HG03432 (cell line): ENCODE data around the gene TTYH3.

Experiments
- ATAC-seq: cut with Tn5 transposase; IDR thresholded peaks from one replicate; pipeline ENCODE4 v1.9.1; 2021; ENCODE audit warnings: mild to moderate bottlenecking, moderate library complexity; ENCODE audit not compliant: unreplicated experiment

Gene TTYH3

GRCh38 chr7:2646336-2646679, 14.5 kb downstream of the TTYH3 start:
- no peak for ATAC-seq

DNA sequence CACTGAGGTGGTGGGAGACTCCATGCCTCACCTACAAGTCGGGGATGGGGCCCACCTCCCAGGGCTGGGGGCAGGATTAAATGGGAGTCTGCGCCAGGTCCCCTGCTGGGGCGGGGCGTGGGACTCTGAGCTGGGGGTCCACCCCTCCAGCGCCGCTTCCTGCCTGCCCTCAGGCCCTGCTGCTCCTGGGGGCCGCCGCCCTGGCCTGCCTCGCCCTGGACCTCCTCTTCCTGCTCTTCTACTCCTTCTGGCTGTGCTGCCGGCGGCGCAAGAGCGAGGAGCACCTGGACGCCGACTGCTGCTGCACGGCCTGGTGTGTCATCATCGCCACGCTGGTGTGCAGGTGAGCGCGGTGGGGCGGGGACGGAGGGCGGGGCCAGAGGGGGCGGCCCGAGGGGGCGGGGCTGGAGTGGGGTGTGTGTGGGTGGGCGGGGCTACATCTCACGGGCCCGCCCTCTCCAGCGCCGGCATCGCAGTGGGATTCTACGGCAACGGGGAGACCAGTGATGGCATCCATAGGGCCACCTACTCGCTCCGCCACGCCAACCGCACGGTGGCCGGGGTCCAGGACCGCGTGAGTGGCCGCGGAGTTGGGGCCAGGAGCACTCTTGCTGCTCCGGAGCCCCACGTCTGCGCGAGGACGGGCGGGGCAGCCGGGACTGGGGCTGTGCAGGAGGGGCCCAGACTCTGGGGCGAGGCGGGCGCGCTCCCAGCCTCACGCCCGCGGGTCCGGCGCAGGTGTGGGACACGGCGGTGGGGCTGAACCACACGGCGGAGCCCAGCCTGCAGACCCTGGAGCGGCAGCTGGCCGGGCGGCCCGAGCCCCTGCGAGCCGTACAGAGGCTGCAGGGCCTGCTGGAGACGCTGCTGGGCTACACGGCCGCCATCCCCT, 15.1 kb downstream of the TTYH3 start:
- ATAC-seq, result no peak

DNA sequence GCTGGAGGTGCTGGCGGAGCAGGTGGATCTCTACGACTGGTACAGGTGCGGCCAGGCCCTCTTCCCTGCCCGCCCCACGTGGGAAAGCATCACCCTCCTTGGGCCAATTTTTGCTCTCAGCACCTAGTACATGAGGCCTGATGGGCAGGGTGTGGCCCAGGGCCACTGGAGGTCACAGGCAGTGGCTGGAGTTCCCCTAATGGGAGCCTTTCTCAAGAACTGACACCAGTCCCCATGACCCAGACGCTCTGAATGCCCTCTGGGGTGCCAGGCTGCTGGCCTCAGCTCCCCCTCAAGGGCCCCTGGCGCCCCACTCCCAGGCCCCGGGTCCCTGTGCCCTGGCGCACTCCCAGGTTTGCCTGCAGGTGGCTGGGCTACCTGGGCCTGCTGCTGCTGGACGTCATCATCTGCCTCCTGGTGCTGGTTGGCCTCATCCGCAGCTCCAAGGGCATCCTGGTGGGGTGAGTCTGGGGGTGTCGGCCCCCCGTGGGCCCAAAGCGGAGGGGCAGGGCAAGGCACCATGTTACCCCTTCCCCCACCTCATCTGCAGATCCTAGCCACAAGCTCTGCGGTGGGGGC, 15.9 kb downstream of the TTYH3 start:
- no peak for ATAC-seq

- no peak for ATAC-seq
Measured at GRCh38 chr7:2649139-2649838, 17.5 kb downstream of the TTYH3 start.

GRCh38 chr7:2649991-2650390, 18.2 kb downstream of the TTYH3 start:
- no peak for ATAC-seq

GRCh38 chr7:2650451-2650850, 18.7 kb downstream of the TTYH3 start:
- no peak for ATAC-seq

DNA sequence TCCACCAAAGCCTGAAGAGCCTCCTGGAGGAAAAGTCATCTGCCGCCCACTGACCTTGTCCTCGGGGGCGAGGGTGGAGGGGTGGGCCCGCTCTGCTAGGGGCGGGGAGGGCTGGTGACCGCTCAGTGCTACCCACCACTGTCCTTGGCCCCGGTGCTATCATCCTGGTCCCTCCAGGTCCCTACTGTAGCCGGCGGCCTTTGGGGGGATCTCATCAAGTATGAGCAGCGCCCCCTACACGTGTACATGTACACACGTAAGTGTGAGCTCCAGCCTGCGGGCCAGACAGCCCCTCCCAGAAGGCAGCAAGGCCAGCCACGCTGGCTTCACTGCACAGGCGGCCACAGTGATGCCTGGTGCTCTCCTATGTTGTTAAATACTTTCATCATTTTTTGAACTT, 19.6 kb downstream of the TTYH3 start:
- ATAC-seq, result no peak

GRCh38 chr7:2651847-2652735, 20.3 kb downstream of the TTYH3 start:
- no peak for ATAC-seq

GRCh38 chr7:2652736-2653060, 20.9 kb downstream of the TTYH3 start:
- ATAC-seq, result no peak

DNA sequence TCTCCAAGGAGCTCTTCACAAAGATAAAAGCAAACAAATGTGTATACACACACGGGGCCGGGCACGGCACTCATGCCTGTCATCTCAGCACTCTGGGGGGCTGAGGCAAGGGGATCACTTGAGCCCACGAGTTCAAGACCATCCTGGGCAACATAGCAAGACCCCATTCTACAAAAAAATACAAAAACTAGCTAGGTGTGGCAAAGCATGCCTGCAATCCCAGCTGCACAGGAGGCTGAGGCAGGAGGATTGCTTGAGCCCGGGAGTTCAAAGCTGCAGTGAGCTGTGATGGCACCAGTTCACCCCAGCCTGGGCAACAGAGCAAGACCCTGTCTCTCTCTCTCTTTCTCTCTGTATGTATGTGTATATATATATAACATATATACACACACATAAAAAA, 22.3 kb downstream of the TTYH3 start:
- ATAC-seq, result no peak

DNA sequence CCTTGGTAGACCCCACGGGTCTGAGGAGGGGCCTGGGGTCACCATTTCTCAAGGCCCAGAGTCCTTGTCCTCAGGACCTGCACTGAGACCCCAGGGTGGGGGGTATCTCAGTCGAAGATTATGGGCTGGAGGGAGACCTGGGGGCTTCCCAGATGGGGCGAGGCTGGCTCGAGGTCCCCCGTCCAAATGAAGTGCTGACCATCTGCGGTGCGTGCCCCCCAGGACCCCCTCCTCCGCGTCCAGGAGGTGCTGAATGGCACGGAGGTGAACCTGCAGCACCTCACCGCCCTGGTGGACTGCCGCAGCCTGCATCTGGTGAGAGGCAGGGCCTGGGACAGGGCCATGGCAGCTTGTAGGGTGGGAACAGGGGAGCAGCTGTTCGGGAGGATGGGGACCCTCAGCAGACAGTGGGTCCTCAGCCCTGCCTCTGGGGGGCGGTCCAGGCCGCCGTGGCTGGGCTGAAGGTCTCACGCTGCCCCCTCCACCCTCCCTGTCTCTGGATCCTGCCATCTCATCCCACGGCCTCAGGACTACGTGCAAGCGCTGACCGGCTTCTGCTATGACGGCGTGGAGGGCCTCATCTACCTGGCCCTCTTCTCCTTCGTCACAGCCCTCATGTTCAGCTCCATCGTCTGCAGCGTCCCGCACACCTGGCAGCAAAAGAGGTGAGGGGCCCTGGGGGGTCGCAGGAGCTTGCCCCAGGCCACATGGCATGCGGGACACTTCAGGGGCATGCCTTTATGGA, 24.3 kb downstream of the TTYH3 start:
- no peak for ATAC-seq

DNA sequence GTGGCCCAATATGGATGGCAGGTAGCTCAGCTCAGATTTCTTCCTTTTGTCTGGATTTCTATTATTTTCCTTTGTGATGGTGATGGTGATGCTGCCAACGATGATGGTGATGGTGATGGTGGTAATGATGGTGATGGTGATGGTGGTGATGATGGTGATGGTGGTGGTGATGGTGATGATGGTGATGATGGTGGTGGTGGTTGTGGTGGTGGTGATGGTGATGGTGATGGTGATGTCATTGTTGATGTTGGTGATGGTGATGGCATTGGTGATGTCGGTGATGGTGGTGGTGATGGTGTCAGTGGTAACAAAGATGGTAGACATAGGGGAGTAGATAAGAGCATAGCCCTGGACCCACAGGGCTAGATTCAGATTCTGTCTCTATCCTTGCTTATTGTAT, 25.4 kb downstream of the TTYH3 start:
- ATAC-seq, result no peak

GRCh38 chr7:2657920-2658671, 26.3 kb downstream of the TTYH3 start:
- ATAC-seq, result no peak

DNA sequence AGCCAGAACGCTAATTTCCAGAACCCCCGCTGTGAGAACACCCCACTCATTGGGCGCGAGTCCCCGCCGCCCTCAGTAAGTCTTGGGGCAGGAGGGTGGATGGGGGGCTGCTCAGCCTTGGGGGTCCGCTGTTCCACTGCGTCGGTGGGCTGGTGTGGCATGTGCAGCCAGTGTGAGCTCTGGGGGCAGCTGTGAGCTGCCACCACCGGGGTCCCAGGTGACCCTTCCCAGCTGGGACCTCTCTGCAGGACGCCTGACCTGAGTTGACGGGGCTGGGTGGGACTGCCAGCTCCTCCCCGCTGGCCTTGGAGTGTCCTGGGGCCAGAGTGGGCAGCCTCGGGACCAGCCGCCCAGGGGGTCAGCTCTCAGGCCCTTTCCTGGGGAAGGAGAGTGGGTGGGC, 27.2 kb downstream of the TTYH3 start:
- ATAC-seq, result no peak

DNA sequence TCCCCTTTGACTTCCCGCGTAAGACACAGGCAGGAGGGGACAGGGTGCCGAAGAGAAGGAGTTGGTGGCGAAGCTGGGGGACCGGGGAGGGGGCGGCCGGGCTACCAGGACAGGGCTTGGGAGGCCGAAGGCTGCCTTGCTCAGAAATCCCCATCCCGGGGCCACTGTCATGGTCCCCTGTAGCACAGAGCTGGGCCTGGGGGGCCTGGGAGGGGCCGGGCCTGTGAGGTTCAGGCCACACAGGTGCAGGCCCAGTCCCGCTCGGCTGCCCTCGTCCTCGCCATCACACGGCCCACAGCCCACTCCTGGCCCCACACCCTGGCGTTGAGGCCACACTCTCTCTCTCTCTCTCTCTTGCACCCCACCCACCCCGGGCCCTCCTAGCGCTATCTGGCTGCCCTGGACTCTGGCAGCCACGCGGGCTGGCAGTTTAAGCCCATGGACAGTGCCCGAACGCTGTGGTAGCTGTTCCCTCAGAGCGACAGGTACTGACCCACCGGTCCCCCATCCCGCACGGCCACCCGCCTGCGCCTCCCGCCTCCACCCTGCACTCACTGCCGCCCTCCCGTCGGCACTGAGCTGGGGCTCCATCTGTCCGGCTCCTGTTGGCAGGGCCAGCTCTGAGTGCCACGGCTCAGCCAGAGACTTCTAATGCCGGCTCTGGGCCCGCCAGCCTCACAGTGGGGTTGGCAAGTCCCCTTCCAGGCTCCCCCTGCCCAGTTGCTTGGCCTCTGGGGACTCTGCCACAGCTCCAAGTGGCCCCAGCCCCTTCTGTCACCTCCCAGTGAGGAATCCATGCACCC, 28.0 kb downstream of the TTYH3 start:
- no peak for ATAC-seq

DNA sequence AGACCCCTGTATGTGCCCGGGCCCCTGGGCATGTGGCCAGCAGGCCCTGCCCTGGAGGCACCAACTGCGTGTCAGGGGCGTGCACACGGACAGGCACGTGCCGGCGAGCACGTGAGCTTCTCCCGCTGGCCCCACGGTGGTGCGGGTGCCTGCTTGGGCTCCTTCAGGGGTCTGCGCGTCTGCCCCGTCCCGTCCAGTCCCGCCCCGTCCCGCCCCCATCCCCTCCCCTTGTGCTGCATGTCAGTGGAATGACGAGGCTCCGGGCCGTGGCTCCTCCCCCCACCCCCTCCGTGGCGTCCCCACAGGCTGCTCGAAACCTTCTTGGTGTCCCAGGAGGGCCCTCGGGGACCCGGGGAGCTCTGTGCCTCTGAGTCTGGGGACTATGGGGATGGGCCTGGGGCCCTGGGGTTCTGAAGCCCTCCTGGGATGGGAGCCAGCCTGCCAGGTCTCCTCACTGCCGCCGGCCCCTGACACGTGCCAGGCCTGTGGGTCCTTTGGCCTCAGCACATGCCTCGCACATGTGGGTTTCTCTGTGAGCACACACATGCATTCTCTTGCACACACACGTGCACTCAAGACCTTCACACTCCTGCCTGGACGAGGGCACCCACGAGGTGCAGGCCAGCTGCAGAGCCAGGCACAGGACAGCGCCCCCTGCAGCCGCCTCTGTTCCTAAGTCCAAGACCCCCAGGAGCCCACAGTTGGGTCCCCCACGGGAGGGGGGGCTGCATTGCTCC, 28.7 kb downstream of the TTYH3 start:
- ATAC-seq, result no peak

DNA sequence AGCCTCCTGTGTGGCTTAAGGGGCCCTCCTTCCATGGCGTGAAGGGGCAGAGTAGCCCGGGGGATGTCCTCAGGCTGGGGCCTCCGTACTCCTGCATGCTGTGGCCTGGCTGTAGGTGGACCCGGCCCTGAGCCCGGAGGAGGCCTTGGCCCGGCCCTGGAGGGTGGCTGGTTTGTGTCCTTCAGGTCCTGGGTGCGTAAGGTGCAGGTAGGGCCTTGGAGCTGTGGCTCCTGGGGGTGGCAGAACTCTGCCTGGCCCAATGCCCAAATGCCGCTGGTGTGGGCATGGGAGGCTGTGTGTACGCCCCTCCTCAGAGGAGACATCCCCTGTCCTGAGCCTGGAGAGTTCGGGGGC, 29.3 kb downstream of the TTYH3 start:
- ATAC-seq, result no peak

DNA sequence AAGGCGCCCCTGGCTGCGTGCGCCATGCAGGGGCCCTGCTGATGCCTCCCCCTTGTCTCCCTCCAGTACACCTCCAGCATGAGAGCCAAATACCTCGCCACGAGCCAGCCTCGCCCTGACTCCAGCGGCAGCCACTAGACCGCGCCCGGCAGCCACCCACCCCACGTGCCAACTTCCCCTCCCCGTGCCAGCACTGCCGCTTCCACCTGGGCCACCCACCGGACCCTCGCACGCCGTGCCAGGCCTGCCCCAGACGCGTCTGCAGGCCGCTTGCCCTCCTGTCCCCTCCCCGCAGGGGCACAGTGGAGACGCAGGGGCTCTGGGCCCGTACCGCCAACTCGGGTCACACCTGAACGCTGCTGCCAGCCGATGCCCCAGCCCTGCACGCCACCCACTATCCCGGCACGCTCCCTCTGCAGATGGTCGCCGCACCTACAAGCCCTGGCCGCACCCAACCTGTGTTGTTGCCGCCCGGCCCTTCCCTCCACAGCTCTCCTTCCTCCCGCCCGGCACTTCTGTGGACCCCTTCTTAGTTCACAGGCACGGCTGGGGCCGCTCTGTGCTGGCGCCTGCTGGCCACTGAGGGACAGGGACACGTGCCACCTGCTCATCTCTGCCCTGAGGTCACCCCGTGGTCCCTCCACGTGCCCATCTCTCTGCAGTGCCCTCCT, 30.0 kb downstream of the TTYH3 start:
- ATAC-seq, result no peak
